ENCODE results near the gene SLC4A3.

The SLC4A3 gene

DNA sequence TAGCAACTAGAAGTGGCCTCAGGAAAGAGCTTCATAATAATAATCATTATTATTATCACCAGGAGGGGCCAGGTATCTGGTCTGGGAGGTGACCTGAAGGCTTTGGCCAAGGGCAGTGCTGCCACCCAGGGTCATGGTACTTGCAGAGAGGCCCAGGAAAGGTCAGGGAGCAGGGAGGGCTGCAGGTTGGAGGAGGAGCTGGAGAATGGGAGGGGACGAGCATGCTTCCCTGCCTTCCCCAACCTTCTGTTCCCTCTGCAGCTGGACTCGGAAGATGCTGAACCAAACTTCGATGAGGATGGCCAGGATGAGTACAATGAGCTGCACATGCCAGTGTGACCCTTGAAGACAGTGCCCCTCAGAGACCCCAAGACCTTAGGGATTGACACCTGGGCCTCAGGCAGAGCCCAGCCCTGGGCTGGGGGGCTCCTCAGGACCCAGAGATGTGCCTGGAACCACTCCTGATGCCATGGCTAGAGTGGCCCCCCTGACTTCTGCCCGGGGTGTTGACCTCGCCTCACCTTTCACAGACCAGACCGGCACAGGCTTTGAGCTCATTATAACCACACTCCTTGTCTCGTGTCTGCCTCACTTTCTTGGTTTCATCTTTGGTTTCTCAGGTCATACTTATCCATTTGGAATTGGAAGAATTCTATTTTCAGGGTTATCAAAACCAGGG, 14.1 kb downstream of the SLC4A3 start:
- TF ChIP-seq, protein P1, sequence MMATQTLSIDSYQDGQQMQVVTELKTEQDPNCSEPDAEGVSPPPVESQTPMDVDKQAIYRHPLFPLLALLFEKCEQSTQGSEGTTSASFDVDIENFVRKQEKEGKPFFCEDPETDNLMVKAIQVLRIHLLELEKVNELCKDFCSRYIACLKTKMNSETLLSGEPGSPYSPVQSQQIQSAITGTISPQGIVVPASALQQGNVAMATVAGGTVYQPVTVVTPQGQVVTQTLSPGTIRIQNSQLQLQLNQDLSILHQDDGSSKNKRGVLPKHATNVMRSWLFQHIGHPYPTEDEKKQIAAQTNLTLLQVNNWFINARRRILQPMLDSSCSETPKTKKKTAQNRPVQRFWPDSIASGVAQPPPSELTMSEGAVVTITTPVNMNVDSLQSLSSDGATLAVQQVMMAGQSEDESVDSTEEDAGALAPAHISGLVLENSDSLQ (IDR thresholded peaks at IDR 0.05), result no peak
- TF ChIP-seq TARDBP (IDR thresholded peaks at IDR 0.05) (no peak), SUZ12 (IDR thresholded peaks at IDR 0.05) (no peak)
- DNase-seq (ENCODE audit: extremely low spot score), result no peak
- ChIA-PET CTCF (interaction anchor here (1.1 to 1.6 kb wide), 2 partner anchors 21 to 101 kb away, joined by 5 read pairs; no protein-coding TSS in a partner anchor), POLR2A (no interaction called here)

- DNase-seq (ENCODE audit: extremely low spot score), result no peak
- TF ChIP-seq ARNT (IDR thresholded peaks at IDR 0.05), result no peak
- TF ChIP-seq L3MBTL2 (conservative IDR thresholded peaks at IDR 0.05), result no peak
- no peak for TF ChIP-seq SP1 (IDR thresholded peaks at IDR 0.05)
- POLR2A ChIA-PET, result no interaction called here
- CTCF ChIA-PET, result interaction anchor here (1.1 to 1.6 kb wide), 2 partner anchors 22 to 101 kb away, joined by 5 read pairs; no protein-coding TSS in a partner anchor
Observed at GRCh38 chr2:219642069-219642454, 14.6 kb downstream of the SLC4A3 start.

DNA sequence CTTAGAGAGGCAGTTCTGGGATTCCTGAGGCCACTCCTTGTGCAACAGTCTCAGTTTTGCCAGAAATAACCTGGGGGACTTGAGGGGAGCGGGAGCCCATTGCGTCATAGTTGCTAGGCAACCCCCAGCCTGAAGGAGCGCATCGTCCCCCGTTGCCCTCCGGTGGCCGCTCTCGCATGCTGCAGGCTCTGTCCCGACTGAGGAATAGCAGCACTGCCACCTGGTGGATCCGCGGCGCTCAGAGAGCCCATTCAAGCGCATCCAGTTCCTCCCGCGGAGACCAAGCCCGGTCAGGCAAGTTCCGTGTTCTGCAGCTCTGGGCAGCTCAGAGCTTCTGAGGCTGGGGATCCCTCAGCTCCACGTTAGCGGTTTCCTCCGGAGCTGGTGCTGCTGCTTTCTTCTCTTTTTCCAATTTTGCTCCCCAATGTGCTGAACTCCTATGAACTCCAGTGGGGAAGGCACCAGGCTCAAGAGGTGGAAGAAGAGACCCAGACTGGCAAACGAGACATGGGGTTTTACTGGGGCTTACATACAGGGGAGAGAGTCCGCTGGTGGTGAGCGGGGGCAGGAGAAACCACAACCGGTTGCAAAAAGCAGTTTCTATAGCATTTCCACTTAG, 15.1 kb downstream of the SLC4A3 start:
- DNase-seq (ENCODE audit: extremely low spot score), result peak; percentile 94
- CTCF ChIA-PET, result interaction anchor here (0.7 to 1.6 kb wide), 4 partner anchors 16 to 101 kb away, joined by 3 to 5 read pairs (median 4); no protein-coding TSS in a partner anchor
- TF ChIP-seq CTBP1 (IDR thresholded peaks at IDR 0.05; ENCODE audit: borderline replicate concordance) (no peak; the same call in 1 of the 2 replicates), FOXK2 (IDR thresholded peaks at IDR 0.05) (no peak), BHLHE40 (IDR thresholded peaks at IDR 0.05; ENCODE audit: borderline replicate concordance) (no peak), ARNT (IDR thresholded peaks at IDR 0.05) (no peak), LEF1 (IDR thresholded peaks at IDR 0.05; ENCODE audit: borderline replicate concordance) (no peak), FOXA1 (IDR thresholded peaks at IDR 0.05) (no peak), L3MBTL2 (conservative IDR thresholded peaks at IDR 0.05) (no peak), FOXM1 (IDR thresholded peaks at IDR 0.05; ENCODE audit: borderline replicate concordance) (no peak), ZNF384 (IDR thresholded peaks at IDR 0.05) (no peak), SP1 (IDR thresholded peaks at IDR 0.05) (no peak)
- POLR2A ChIA-PET, result no interaction called here

DNA sequence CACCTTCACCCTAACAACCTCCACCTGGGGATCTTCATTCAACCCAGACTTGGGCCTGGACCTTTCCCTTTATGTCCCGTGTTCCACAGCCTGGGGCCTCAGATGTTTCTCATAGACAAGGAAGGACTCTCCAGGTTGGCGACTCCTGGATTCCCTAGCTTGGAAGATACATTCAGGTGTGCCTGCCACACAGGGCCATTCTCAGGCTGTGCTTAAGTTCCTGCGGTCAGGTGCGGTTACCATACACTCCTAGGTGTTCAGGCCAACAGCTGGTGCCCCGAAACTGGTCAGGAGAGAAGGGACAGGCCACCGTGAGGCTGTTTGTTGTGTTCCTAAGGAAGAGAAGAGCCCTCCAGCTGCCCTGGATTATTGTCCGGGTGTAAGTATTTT, 15.6 kb downstream of the SLC4A3 start:
- TF ChIP-seq L3MBTL2 (conservative IDR thresholded peaks at IDR 0.05) (no peak), ZNF384 (IDR thresholded peaks at IDR 0.05) (no peak), FOXA1 (IDR thresholded peaks at IDR 0.05) (no peak), HDGF (IDR thresholded peaks at IDR 0.05; ENCODE audit: borderline replicate concordance) (no peak), SUZ12 (IDR thresholded peaks at IDR 0.05) (no peak), CTBP1 (IDR thresholded peaks at IDR 0.05; ENCODE audit: borderline replicate concordance) (no peak), LEF1 (IDR thresholded peaks at IDR 0.05; ENCODE audit: borderline replicate concordance) (no peak)
- ChIA-PET CTCF (interaction anchor here (0.7 to 1.6 kb wide), 4 partner anchors 16 to 102 kb away, joined by 3 to 5 read pairs (median 4); no protein-coding TSS in a partner anchor), POLR2A (no interaction called here)
- no peak for DNase-seq (ENCODE audit: extremely low spot score)

DNA sequence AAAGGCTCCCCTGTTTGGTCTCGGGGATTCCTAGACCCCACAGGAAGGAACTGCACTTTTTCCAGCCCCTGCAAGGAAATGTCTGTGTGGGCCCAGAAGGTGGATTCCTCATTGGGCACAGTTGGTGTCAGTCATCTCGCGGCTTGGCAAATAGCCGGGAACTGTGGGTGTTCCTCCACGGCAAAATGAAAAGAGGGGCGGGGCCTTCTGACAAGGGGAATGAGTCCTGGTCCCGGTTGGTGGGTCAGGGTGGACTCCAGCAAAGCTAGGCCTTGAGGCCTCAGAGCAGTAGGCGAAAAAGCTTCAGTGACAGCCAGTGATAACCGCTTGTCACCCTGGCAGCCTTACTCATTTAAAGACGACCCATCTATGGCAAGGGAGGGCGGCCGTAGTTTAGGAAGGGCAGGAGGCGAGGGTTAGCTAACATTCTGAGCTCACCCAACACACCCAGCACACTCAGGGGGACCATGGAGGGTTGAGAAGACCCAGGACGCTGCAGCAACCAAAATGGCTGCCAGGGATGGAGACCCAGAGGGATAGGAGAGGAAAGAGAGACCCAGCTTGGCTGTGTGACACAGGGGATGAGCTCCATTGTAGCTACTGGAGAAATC, 16.5 kb downstream of the SLC4A3 start:
- TF ChIP-seq, protein P1 (IDR thresholded peaks at IDR 0.05), result no peak; the same call in none of the 2 replicates
- TF ChIP-seq CTBP1 (IDR thresholded peaks at IDR 0.05; ENCODE audit: borderline replicate concordance), result no peak
- no peak for TF ChIP-seq NFRKB (IDR thresholded peaks at IDR 0.05)
- no peak for TF ChIP-seq FOXA1 (IDR thresholded peaks at IDR 0.05)
- ChIA-PET CTCF (interaction anchor here (0.6 to 1.1 kb wide), 3 partner anchors 24 to 152 kb away, joined by 3 read pairs; no protein-coding TSS in a partner anchor), POLR2A (no interaction called here)
- no peak for DNase-seq (ENCODE audit: extremely low spot score)

GRCh38 chr2:219644801-219645480, 17.5 kb downstream of the SLC4A3 start:
- no peak for TF ChIP-seq FOXK2 (IDR thresholded peaks at IDR 0.05)
- no peak for TF ChIP-seq CTBP1 (IDR thresholded peaks at IDR 0.05; ENCODE audit: borderline replicate concordance)
- CTCF ChIA-PET, result interaction anchor here (0.7 to 0.9 kb wide), 4 partner anchors 25 to 104 kb away, joined by 3 read pairs; no protein-coding TSS in a partner anchor
- POLR2A ChIA-PET, result no interaction called here
- DNase-seq (ENCODE audit: extremely low spot score), result no peak

Data from HEK293T (cell line).